ENCODE measurements around the gene TRMT10A. TPM values are rescaled to one million over a fixed set of nuclear protein-coding genes. Genes with fewer than 3 reads are reported as not detected.

The TRMT10A gene
- total and polyA plus RNA-seq, 3 donors from 2014 or later = 13.1 to 21.4 (median 16.1) TPM

- Histone ChIP-seq H3K9me3 (no peaks in the 10 kb centered on the region), H3K36me3 (ENCODE audit: low read depth, missing control alignments) (no peaks in the 10 kb centered on the region), H3K4me1 (no peaks in the 10 kb centered on the region), H3K4me3 (no peak overlapping the region), H3K27ac (no peak overlapping the region), H3K27me3 (no peaks in the 10 kb centered on the region)
- DNase-seq = no peak
- WGBS, 2 donors = 59 to 60% methylated on average over 1 of the region's 1 CpG
- intact Hi-C loops (cut with DNase I; ENCODE audit: low total_unique reads) = no loop called here
- no peak for TF ChIP-seq POLR2A (IDR thresholded peaks at IDR 0.05)
- TF ChIP-seq, protein P1, sequence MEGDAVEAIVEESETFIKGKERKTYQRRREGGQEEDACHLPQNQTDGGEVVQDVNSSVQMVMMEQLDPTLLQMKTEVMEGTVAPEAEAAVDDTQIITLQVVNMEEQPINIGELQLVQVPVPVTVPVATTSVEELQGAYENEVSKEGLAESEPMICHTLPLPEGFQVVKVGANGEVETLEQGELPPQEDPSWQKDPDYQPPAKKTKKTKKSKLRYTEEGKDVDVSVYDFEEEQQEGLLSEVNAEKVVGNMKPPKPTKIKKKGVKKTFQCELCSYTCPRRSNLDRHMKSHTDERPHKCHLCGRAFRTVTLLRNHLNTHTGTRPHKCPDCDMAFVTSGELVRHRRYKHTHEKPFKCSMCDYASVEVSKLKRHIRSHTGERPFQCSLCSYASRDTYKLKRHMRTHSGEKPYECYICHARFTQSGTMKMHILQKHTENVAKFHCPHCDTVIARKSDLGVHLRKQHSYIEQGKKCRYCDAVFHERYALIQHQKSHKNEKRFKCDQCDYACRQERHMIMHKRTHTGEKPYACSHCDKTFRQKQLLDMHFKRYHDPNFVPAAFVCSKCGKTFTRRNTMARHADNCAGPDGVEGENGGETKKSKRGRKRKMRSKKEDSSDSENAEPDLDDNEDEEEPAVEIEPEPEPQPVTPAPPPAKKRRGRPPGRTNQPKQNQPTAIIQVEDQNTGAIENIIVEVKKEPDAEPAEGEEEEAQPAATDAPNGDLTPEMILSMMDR (IDR thresholded peaks at IDR 0.05) = no peak
Measured at GRCh38 chr4:99571883-99572282, 8.0 kb upstream of the TRMT10A start.

DNA sequence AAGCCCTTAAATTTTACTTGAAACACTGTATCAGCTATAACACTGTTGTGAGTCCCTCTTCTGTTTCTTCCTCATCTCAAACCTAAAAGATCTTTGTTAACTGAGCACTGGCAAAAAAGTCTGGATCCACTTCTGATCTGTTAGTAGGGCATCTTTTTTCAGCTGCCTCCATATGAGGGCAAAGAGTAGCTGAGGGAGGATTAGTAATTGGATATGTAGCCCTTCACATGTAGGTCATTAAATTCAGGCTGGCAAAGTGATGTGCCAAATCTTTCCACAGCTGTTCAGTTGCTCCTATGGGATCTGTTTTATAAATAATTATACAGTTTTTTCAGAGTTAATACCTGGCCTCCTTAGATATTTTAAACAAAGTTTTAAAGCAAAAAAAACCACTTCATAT lies 1.1 kb upstream of the TRMT10A start:
- no peaks in the 10 kb centered on the region for H3K9me3 ChIP-seq
- H3K27ac ChIP-seq = no peak overlapping the region
- peaks cover 4% of the 10 kb centered on the region for H3K4me1 ChIP-seq
- H3K36me3 ChIP-seq (ENCODE audit: low read depth, missing control alignments) = no peaks in the 10 kb centered on the region
- no peak for DNase-seq
- intact Hi-C loops (cut with DNase I; ENCODE audit: low total_unique reads) = no loop called here
- no peak for TF ChIP-seq POLR2A (IDR thresholded peaks at IDR 0.05)
- TF ChIP-seq, protein P1 (IDR thresholded peaks at IDR 0.05) = no peak
- H3K27me3 ChIP-seq = no peaks in the 10 kb centered on the region
- H3K4me3 ChIP-seq = no peak overlapping the region

GRCh38 chr4:99552872-99553271 lies 11.0 kb downstream of the TRMT10A start:
- no peaks in the 10 kb centered on the region for H3K27me3 ChIP-seq
- H3K27ac ChIP-seq = no peak overlapping the region
- no peak for DNase-seq
- no peak for TF ChIP-seq POLR2A (IDR thresholded peaks at IDR 0.05)
- TF ChIP-seq, protein P1 (IDR thresholded peaks at IDR 0.05) = no peak
- H3K4me3 ChIP-seq = no peak overlapping the region
- 96% methylated on average over 2 of the region's 2 CpGs for WGBS, 2 donors
- no peaks in the 10 kb centered on the region for H3K4me1 ChIP-seq
- intact Hi-C loops (cut with DNase I; ENCODE audit: low total_unique reads) = no loop called here
- no peaks in the 10 kb centered on the region for H3K36me3 ChIP-seq (ENCODE audit: low read depth, missing control alignments)
- H3K9me3 ChIP-seq = no peaks in the 10 kb centered on the region

GRCh38 chr4:99540277-99540939 lies 23.4 kb downstream of the TRMT10A start:
- H3K36me3 ChIP-seq (ENCODE audit: low read depth, missing control alignments) = no peaks in the 10 kb centered on the region
- no peak overlapping the region for H3K27ac ChIP-seq
- no peaks in the 10 kb centered on the region for H3K9me3 ChIP-seq
- no peaks in the 10 kb centered on the region for H3K4me1 ChIP-seq
- intact Hi-C loops (cut with DNase I; ENCODE audit: low total_unique reads) = no loop called here
- TF ChIP-seq, protein P1 (IDR thresholded peaks at IDR 0.05) = no peak
- no peak for TF ChIP-seq POLR2A (IDR thresholded peaks at IDR 0.05)
- no peak overlapping the region for H3K4me3 ChIP-seq
- no peak for DNase-seq
- no peaks in the 10 kb centered on the region for H3K27me3 ChIP-seq

DNA sequence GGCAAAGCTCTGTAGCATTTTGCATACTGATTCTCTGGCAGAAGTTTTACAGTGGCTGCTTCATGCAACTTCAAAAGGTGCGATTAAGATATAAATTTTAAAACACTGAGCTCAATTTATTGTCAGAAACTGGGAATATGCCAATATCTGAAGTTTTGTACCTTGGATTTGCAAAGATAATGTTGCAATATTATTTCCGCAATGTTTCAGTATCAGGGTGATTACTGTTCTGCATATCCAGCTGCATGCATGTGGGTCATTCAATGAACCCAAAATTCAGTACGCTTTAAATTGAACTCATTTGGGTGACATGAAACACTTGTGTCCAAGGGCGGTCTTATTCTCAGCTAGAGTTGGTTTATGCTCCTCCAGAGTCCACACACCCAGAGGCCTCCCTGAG lies 26.2 kb downstream of the TRMT10A start:
- no peaks in the 10 kb centered on the region for H3K9me3 ChIP-seq
- H3K4me3 ChIP-seq = no peak overlapping the region
- intact Hi-C loops (cut with DNase I; ENCODE audit: low total_unique reads) = no loop called here
- H3K4me1 ChIP-seq = no peaks in the 10 kb centered on the region
- 67 to 71% methylated on average over 4 of the region's 4 CpGs for WGBS, 2 donors
- DNase-seq = no peak
- no peaks in the 10 kb centered on the region for H3K36me3 ChIP-seq (ENCODE audit: low read depth, missing control alignments)
- H3K27me3 ChIP-seq = no peaks in the 10 kb centered on the region
- TF ChIP-seq, protein P1 (IDR thresholded peaks at IDR 0.05) = no peak
- no peak for TF ChIP-seq POLR2A (IDR thresholded peaks at IDR 0.05)
- no peak overlapping the region for H3K27ac ChIP-seq
